Hepatocyte (in vitro differentiated cells): ENCODE measurements around the gene RNASE1. TPM values are rescaled to one million over a fixed set of nuclear protein-coding genes. Genes with fewer than 3 reads are reported as not detected.

Experiments
- DNase-seq: peaks from one replicate; pipeline ENCODE4 v3.0.0-alpha.2; 2016; ENCODE audit warnings: low spot score
- H2AFZ ChIP-seq: fragments of 200-600 bp; sonication (generic); 2 replicates; pipeline ENCODE4 v1.6.0; 2016; ENCODE audit warnings: antibody characterized with exemption, mild to moderate bottlenecking
- H3K27ac ChIP-seq: fragments of 200-600 bp; sonication (generic); 2 replicates; pipeline ENCODE4 v1.5.1; 2016; ENCODE audit warnings: mild to moderate bottlenecking
- H3K27me3 ChIP-seq: fragments of 200-600 bp; sonication (generic); 2 replicates; pipeline ENCODE4 v1.6.1; 2016
- H3K36me3 ChIP-seq: fragments of 200-600 bp; sonication (generic); replicated peaks from 2 replicates; pipeline ENCODE4 v1.5.1; 2016; ENCODE audit warnings: low read depth; ENCODE audit not compliant: insufficient read depth
- H3K4me1 ChIP-seq: fragments of 200-600 bp; sonication (generic); 2 replicates; pipeline ENCODE4 v1.5.1; 2016; ENCODE audit warnings: mild to moderate bottlenecking, moderate library complexity; ENCODE audit not compliant: insufficient read depth
- H3K4me2 ChIP-seq: fragments of 200-600 bp; sonication (generic); 2 replicates; pipeline ENCODE4 v1.6.0; 2016
- H3K4me3 ChIP-seq: fragments of 200-600 bp; sonication (generic); 2 replicates; pipeline ENCODE4 v1.5.1; 2016; ENCODE audit warnings: mild to moderate bottlenecking
- H3K79me2 ChIP-seq: fragments of 200-600 bp; sonication (generic); 2 replicates; pipeline ENCODE4 v1.6.0; 2017; ENCODE audit warnings: mild to moderate bottlenecking
- H3K9me2 ChIP-seq: fragments of 200-600 bp; sonication (generic); replicated peaks from 2 replicates; pipeline ENCODE4 v1.6.0; 2017; ENCODE audit warnings: mild to moderate bottlenecking; ENCODE audit not compliant: insufficient read depth
- H3K9me3 ChIP-seq: fragments of 200-600 bp; sonication (generic); 2 replicates; pipeline ENCODE4 v1.5.1; 2016; ENCODE audit warnings: low read depth, mild to moderate bottlenecking
- H4K20me1 ChIP-seq: fragments of 200-600 bp; sonication (generic); 2 replicates; pipeline ENCODE4 v1.6.0; 2016; ENCODE audit warnings: mild to moderate bottlenecking; ENCODE audit not compliant: insufficient read depth, poor library complexity, severe bottlenecking
- CTCF ChIP-seq: fragments of 200-600 bp; sonication (generic); IDR thresholded peaks from 2 replicates; pipeline ENCODE4 v1.5.1; 2016; ENCODE audit warnings: antibody characterized with exemption, mild to moderate bottlenecking; ENCODE audit not compliant: poor library complexity
- EZH2 ChIP-seq: fragments of 200-600 bp; sonication (generic); IDR thresholded peaks from 2 replicates; pipeline ENCODE4 v1.6.1; 2016; ENCODE audit warnings: antibody characterized with exemption, mild to moderate bottlenecking, borderline replicate concordance
- EZH2phosphoT487 ChIP-seq: fragments of 200-600 bp; sonication (generic); IDR thresholded peaks from one replicate; pipeline ENCODE4 v1.6.1; 2018; ENCODE audit warnings: antibody characterized with exemption, mild to moderate bottlenecking, low read depth, moderate library complexity; ENCODE audit not compliant: unreplicated experiment, severe bottlenecking
- WGBS: methylation state at CpG from one replicate; pipeline ENCODE4 v1.1.6; 2016; ENCODE audit warnings: low lambda C conversion rate; ENCODE audit errors: missing lambda C conversion rate; 5-methylcytosine and 5-hydroxymethylcytosine counted together
- polyA plus RNA-seq: library from polyadenylated mRNA; unstranded; fragments of >200 nt; fragmentation: Nextera tagmentation; extraction: Ambion mirVana; gene quantifications from 2 replicates; pipeline ENCODE4 v1.2.1, GENCODE V29; 2016
- total RNA-seq: library from RNA; depleted of rRNA; stranded (reverse); fragments of >200 nt; gene quantifications from 2 replicates; pipeline ENCODE4 v1.2.3, GENCODE V29; 2014

The RNASE1 gene
- total and polyA plus RNA-seq, 2 experiments from 2014 or later = 61.0 to 135 TPM

GRCh38 chr14:20805485-20805884, 2.8 kb upstream of the RNASE1 start:
- Histone ChIP-seq H3K36me3 (no peaks in the 10 kb centered on the region), H4K20me1 (no peaks in the 10 kb centered on the region), H3K9me2 (no peaks in the 10 kb centered on the region), H3K9me3 (no peaks in the 10 kb centered on the region), H3K4me2 (no peak overlapping the region), H2AFZ (no peak overlapping the region), H3K27me3 (no peaks in the 10 kb centered on the region), H3K4me3 (no peak overlapping the region), H3K4me1 (peaks cover 19% of the 10 kb centered on the region), H3K27ac (no peak overlapping the region), H3K79me2 (no peaks in the 10 kb centered on the region)
- no peak for DNase-seq
- 95% methylated on average over 6 of the region's 6 CpGs for WGBS
- TF ChIP-seq EZH2 = no peak
- TF ChIP-seq EZH2phosphoT487 = no peak
- TF ChIP-seq CTCF = no peak

- 76% methylated on average over 6 of the region's 7 CpGs for WGBS
These were observed 579 bp upstream of the RNASE1 start for GRCh38 chr14:20803223-20803622.

GRCh38 chr14:20801726-20802125, 918 bp downstream of the RNASE1 start:
- no peak overlapping the region for H3K4me2 ChIP-seq
- no peaks in the 10 kb centered on the region for H3K9me3 ChIP-seq
- H3K27me3 ChIP-seq = no peaks in the 10 kb centered on the region
- WGBS = 83% methylated on average over 9 of the region's 9 CpGs
- TF ChIP-seq EZH2phosphoT487 (no peak), EZH2 (no peak), CTCF (no peak)
- H2AFZ ChIP-seq = no peak overlapping the region
- no peaks in the 10 kb centered on the region for H4K20me1 ChIP-seq
- H3K4me3 ChIP-seq = no peak overlapping the region
- H3K36me3 ChIP-seq = no peaks in the 10 kb centered on the region
- no peak for DNase-seq
- no peaks in the 10 kb centered on the region for H3K9me2 ChIP-seq
- no peak overlapping the region for H3K27ac ChIP-seq
- H3K79me2 ChIP-seq = no peaks in the 10 kb centered on the region
- peaks cover 17% of the 10 kb centered on the region for H3K4me1 ChIP-seq

More at GRCh38 chr14:20803223-20803622, 579 bp upstream of the RNASE1 start:
- Histone ChIP-seq H3K4me1 (peaks cover 26% of the 10 kb centered on the region), H3K36me3 (no peaks in the 10 kb centered on the region), H3K4me3 (no peak overlapping the region), H2AFZ (no peak overlapping the region), H3K79me2 (no peaks in the 10 kb centered on the region), H3K27me3 (no peaks in the 10 kb centered on the region), H4K20me1 (no peaks in the 10 kb centered on the region), H3K9me2 (no peaks in the 10 kb centered on the region), H3K27ac (peak overlapping the region; percentile 76), H3K9me3 (no peaks in the 10 kb centered on the region), H3K4me2 (peak overlapping the region; percentile 26)
- no peak for TF ChIP-seq CTCF
- TF ChIP-seq EZH2 = no peak
- no peak for TF ChIP-seq EZH2phosphoT487
- DNase-seq = no peak
